Vagina (tissue), 2 donors: ENCODE data around the gene RIOK3. TPM values are rescaled to one million over a fixed set of nuclear protein-coding genes. Genes with fewer than 3 reads are reported as not detected.
"Not testable (repeated sequence)": the region's sequence is repeated elsewhere in the genome, so short reads cannot be mapped to it uniquely, and the experiment has no call there.

ENCODE experiments used
- DNase-seq, 2 donors: peaks; one replicate each; pipeline ENCODE4 v3.0.0-alpha.2; 2017; ENCODE audit errors: extremely low spot score in 2 of 2
- H3K27ac ChIP-seq: fragments of 200-600 bp; sonication (generic); one replicate; pipeline ENCODE4 v1.5.1; 2019
- H3K27me3 ChIP-seq: fragments of 200-600 bp; sonication (generic); one replicate; pipeline ENCODE4 v1.5.1; 2019
- H3K36me3 ChIP-seq, 2 donors: fragments of 200-600 bp; sonication (generic); one replicate each; pipeline ENCODE4 v1.5.1; 2017 to 2019
- H3K4me1 ChIP-seq: fragments of 200-600 bp; sonication (generic); one replicate; pipeline ENCODE4 v1.5.1; 2019
- H3K4me3 ChIP-seq, 2 donors: fragments of 200-600 bp; sonication (generic); 1 replicate in 1 of 2; 2 replicates in 1 of 2; pipeline ENCODE4 v1.5.1; 2016 to 2019
- H3K9me3 ChIP-seq: fragments of 200-600 bp; sonication (generic); one replicate; pipeline ENCODE4 v1.5.1; 2019
- CTCF ChIP-seq, 3 experiments: fragments of 450-650 bp in 2 of 3; fragments of 200-600 bp in 1 of 3; sonication (generic) in 1 of 3; IDR thresholded peaks; one replicate each; pipeline ENCODE4 v1.5.1; 2017 to 2019; ENCODE audit warnings: antibody characterized with exemption in 3 of 3, mild to moderate bottlenecking in 2 of 3, moderate library complexity in 2 of 3
- POLR2A ChIP-seq, 2 donors: fragments of 450-650 bp; IDR thresholded peaks; one replicate each; pipeline ENCODE4 v1.6.1; 2017; ENCODE audit warnings: antibody characterized with exemption in 2 of 2, mild to moderate bottlenecking in 2 of 2, moderate library complexity in 2 of 2
- POLR2AphosphoS5 ChIP-seq, 2 donors: sonication (generic); formaldehyde crosslinking; IDR thresholded peaks; one replicate each; pipeline ENCODE4 v1.9.0; 2017; ENCODE audit warnings: antibody characterized with exemption in 2 of 2, mild to moderate bottlenecking in 2 of 2, low read depth in 1 of 2; ENCODE audit not compliant: insufficient read depth in 1 of 2
- intact Hi-C: fragments of 100-400 bp; cut with DNase I; formaldehyde crosslinking; loops from one replicate; pipeline ENCODE4 v1.15.1; 2023
- total RNA-seq: library from RNA; depleted of rRNA; stranded (reverse); fragments of >200 nt; gene quantifications from one replicate; pipeline ENCODE4 v1.2.3, GENCODE V29; 2016

The RIOK3 gene
- total RNA-seq, 1 donor from 2014 or later: 96.7 TPM

- peaks cover 0 to 47% of the 10 kb centered on the region in 2 donors for H3K36me3 ChIP-seq
- no peak overlapping the region for H3K4me3 ChIP-seq
- DNase-seq: no peak
- H3K27ac ChIP-seq: no peak overlapping the region
- TF ChIP-seq POLR2AphosphoS5 (IDR thresholded peaks at IDR 0.05; ENCODE audit: insufficient read depth in 1 of 2, low read depth in 1 of 2) (no peak), POLR2A (IDR thresholded peaks at IDR 0.05) (no peak), CTCF (IDR thresholded peaks at IDR 0.05) (no peak)
- H3K27me3 ChIP-seq: no peaks in the 10 kb centered on the region
- peaks cover 39% of the 10 kb centered on the region for H3K4me1 ChIP-seq
- intact Hi-C loops: no loop called here
- no peaks in the 10 kb centered on the region for H3K9me3 ChIP-seq
These were observed 53.3 kb downstream of the RIOK3 start for GRCh38 chr18:23506393-23506792.

GRCh38 chr18:23510923-23511322 lies 57.8 kb downstream of the RIOK3 start:
- peaks cover 0 to 47% of the 10 kb centered on the region in 2 donors for H3K36me3 ChIP-seq
- H3K4me1 ChIP-seq, H3K27ac ChIP-seq, H3K27me3 ChIP-seq, H3K4me3 ChIP-seq, intact Hi-C loops, H3K9me3 ChIP-seq, DNase-seq: not testable (repeated sequence)

GRCh38 chr18:23512216-23512615 lies 59.1 kb downstream of the RIOK3 start:
- intact Hi-C loops, H3K9me3 ChIP-seq, H3K4me3 ChIP-seq, H3K4me1 ChIP-seq, H3K27me3 ChIP-seq, DNase-seq: not testable (repeated sequence)
- Histone ChIP-seq H3K27ac (peak overlapping the region; percentile 24), H3K36me3 (peaks cover 0 to 46% of the 10 kb centered on the region in 2 donors)

- Histone ChIP-seq H3K27me3 (no peaks in the 10 kb centered on the region), H3K36me3 (peaks cover 0 to 47% of the 10 kb centered on the region in 2 donors), H3K27ac (peak overlapping the region; percentile 24), H3K4me1 (peaks cover 5% of the 10 kb centered on the region), H3K9me3 (no peaks in the 10 kb centered on the region), H3K4me3 (no peak overlapping the region)
- intact Hi-C loops: no loop called here
- DNase-seq: no peak
- TF ChIP-seq POLR2AphosphoS5 (IDR thresholded peaks at IDR 0.05; ENCODE audit: insufficient read depth in 1 of 2, low read depth in 1 of 2): no peak
- no peak for TF ChIP-seq CTCF (IDR thresholded peaks at IDR 0.05)
- no peak for TF ChIP-seq POLR2A (IDR thresholded peaks at IDR 0.05)
These were observed 59.6 kb downstream of the RIOK3 start for GRCh38 chr18:23512641-23513040.

- intact Hi-C loops: no loop called here
- no peaks in the 10 kb centered on the region for H3K27me3 ChIP-seq
- H3K27ac ChIP-seq: peak overlapping the region; percentile 54
- H3K36me3 ChIP-seq: peaks cover 0 to 50% of the 10 kb centered on the region in 2 donors
- no peak for DNase-seq
- no peak overlapping the region for H3K4me3 ChIP-seq
- TF ChIP-seq CTCF (IDR thresholded peaks at IDR 0.05): peak; percentile 43 to 77 (median 74)
- no peak for TF ChIP-seq POLR2A (IDR thresholded peaks at IDR 0.05)
- TF ChIP-seq POLR2AphosphoS5 (IDR thresholded peaks at IDR 0.05; ENCODE audit: insufficient read depth in 1 of 2, low read depth in 1 of 2): peak in 1 of 2 donors; percentile 29
- peaks cover 5% of the 10 kb centered on the region for H3K4me1 ChIP-seq
- no peaks in the 10 kb centered on the region for H3K9me3 ChIP-seq
These were observed 62.9 kb downstream of the RIOK3 start for GRCh38 chr18:23515911-23516546.

GRCh38 chr18:23519734-23520133 lies 66.6 kb downstream of the RIOK3 start:
- intact Hi-C loops: no loop called here
- TF ChIP-seq POLR2A (IDR thresholded peaks at IDR 0.05): no peak
- no peak for TF ChIP-seq POLR2AphosphoS5 (IDR thresholded peaks at IDR 0.05; ENCODE audit: insufficient read depth in 1 of 2, low read depth in 1 of 2)
- no peak for TF ChIP-seq CTCF (IDR thresholded peaks at IDR 0.05)
- Histone ChIP-seq H3K4me1 (peaks cover 5% of the 10 kb centered on the region), H3K4me3 (no peak overlapping the region), H3K27me3 (no peaks in the 10 kb centered on the region), H3K27ac (no peak overlapping the region), H3K9me3 (no peaks in the 10 kb centered on the region), H3K36me3 (peaks cover 0 to 68% of the 10 kb centered on the region in 2 donors)
- no peak for DNase-seq
